GM21825 (cell line): ENCODE results near the gene SORCS2.

ENCODE experiments used
- ATAC-seq: cut with Tn5 transposase; IDR thresholded peaks from one replicate; pipeline ENCODE4 v1.9.1; 2021; ENCODE audit warnings: mild to moderate bottlenecking, moderate library complexity; ENCODE audit not compliant: unreplicated experiment

Gene SORCS2

GRCh38 chr4:7384929-7385890 lies 192.9 kb downstream of the SORCS2 start:
- no peak for ATAC-seq

DNA sequence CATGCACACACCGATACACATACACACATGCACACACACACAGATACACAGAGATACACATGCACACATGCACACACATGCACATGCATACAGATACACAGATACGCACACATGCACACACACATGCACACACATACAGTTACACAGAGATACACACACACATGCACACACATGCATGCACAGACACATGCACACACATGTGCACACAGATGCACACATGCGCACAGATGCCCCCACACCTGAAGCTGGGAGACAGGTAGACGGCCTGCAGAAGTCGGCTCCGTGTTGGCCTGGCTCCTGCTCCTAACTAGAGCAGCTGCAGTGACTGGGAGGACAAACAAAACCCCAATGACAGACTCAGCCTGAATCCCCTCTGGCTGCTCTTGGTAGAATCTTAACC lies 195.6 kb downstream of the SORCS2 start:
- ATAC-seq: no peak

DNA sequence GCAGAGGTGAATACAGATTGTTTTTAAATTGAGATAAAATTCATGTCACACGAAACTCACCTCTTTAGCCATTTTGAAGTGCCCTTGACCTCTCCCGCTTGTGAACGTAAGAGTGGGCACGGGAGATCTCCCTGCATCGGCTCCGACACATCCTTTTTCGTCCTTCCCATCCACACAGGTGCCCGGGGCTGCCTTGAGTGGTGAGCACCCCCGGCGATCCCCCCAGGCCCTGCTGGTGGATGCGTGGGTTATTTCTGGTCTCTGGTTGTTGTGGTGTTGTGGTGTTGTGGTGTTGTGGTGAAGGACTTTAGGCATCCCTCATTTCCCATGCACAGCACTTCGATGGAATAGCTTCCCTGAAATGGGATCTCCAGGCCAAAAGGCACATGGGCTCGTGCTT lies 196.3 kb downstream of the SORCS2 start:
- ATAC-seq: no peak

GRCh38 chr4:7389101-7389701 lies 196.9 kb downstream of the SORCS2 start:
- no peak for ATAC-seq

DNA sequence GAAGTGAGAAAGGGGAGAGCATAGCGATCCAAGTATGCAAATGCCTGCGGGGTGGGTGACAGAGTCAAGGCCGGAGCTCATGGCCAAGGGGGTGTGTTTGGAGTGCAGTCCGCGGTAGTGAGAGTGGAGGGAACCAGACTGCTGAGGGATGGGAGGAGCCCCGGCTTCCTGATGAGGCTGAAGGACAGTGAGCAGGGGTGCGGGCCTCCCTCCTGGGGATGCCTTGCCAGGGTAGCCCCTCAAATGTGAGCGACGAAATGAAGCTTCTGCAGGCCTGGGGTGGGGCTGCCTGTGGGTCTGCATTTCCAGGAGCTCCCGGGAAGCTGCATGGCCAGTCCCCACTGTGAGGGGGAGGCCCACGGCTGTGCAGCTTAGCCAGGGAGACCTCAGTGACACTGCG lies 197.4 kb downstream of the SORCS2 start:
- no peak for ATAC-seq

GRCh38 chr4:7390336-7390735 lies 198.0 kb downstream of the SORCS2 start:
- ATAC-seq: no peak

DNA sequence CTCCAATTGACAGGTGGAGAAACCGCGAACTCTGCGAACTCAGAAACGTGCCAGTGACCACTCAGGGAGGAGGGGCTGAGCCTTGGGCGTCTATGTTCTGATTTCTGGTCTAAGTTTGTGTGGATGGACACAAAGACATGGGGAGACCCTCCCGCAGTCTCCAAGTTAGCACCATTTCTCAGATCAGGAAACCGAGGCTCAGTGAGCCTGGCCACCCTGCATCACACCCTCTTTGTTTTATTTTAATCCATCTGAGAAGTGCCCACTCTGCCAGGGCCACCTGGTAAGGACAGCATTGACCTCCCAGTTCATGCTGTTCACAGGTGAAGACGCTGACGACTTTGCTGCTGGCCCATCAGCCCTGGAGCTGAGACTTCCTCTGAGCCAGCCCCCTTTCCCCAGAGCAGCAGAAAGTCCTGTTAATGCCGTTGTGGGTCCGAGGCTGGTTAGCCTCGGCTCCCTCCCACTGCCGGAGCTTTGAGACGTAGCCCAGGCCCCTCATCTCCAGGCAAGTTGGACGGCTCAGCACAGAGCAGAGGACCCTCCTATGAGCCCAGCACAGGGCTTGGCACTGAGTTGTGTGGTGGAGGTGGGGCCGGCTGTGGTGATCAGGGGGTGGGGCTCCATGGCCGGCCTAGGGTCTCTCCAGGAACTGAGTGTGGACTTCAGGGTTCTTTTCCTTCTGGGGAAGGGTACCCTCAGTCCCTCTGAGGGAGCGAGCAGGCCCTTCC lies 198.7 kb downstream of the SORCS2 start:
- ATAC-seq: no peak

GRCh38 chr4:7391637-7392437 lies 199.5 kb downstream of the SORCS2 start:
- ATAC-seq: no peak

GRCh38 chr4:7392438-7393421 lies 200.4 kb downstream of the SORCS2 start:
- no peak for ATAC-seq

GRCh38 chr4:7393601-7394575 lies 201.6 kb downstream of the SORCS2 start:
- ATAC-seq: no peak

GRCh38 chr4:7394681-7395451 lies 202.5 kb downstream of the SORCS2 start:
- no peak for ATAC-seq

- ATAC-seq: no peak
Observed at GRCh38 chr4:7395645-7396044, 203.3 kb downstream of the SORCS2 start.

- ATAC-seq: no peak
Observed at GRCh38 chr4:7396186-7396910, 204.0 kb downstream of the SORCS2 start.

DNA sequence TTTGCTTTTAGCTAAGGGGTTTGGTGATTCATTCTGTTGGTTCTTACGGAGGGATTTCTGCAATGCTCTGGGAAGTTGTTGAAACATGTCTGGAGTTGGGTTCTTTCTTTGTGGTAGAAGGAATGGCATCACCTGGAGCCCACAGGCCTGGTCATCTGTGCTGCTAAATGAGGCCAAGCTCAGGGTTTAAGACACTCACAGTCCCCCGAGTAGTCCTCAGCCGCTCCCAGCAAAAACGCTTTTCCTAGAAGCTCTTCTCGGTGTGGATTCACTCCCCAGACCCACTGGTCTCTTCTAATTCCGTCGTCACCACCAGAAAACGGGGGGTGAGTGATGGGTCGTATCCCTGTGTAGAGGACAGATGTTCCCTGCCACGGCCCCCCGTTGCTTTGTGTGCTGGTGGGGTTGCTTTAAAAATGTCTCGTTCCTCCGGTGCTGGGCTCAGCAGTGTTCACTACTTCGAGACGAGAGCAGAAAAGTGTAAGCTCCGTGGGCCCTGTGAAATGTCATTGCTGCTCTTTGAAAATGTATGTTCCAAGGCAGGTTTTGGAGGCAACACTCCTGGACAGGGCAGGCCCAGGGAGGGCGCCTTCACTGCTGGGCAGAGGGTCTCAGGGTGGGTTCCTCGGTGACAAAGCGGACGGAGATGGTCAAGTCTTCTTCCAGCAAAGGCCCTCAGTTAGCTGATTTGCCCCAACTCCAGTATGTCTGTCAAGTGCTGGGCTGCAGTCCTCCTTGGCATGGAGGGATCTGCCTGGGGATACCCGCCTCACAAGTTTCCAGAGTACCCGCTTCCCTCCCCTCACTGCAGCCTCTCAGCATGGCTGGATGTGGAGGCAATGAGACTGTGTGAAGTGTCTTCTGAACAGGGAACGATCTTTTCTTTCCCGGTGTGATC lies 205.1 kb downstream of the SORCS2 start:
- ATAC-seq: no peak

DNA sequence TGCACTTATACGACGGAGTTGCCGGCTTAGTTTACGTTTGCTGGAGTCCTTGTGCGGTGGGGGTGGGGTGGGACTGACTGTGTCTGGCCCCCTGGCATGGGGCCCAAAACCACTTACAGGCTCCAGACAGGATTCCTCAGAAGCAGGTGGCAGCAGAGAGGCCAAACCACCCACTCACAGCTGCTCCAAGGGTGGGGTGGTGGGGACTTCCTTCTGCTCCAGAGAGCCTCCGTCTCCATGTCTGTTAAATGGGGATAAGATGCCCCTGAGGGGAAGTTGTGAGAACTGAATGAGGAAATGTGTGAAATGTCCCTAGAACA lies 205.7 kb downstream of the SORCS2 start:
- no peak for ATAC-seq

DNA sequence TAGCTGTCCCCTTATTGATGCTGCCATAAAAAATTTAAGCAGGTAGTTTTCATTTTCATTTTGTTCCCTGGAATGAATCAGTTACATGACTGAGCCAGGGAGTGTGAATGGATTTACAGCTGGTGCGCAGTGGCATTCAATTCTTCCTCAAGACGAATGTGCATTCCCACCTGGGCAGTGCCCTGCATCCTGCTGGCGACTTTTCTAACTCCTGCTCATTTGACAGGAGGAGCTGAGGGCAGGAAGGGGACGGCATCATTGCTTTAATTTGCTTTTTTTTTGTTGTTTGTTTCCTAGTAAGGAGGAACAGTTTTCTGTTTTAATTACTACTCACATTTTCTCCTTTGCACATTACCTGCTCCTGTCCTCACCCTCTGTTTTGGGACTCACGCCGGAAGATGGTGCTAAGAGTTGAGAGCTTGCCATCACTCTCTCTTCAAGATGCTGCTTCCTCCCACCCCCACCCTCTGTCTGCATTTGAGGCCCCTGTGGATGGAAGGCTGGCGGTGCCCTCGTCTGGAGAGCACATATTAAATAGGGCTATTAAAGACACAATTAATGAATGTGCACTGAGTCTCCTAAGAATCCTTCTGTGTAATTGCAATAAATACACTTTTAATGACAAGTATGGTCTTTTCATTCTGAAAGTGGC lies 206.6 kb downstream of the SORCS2 start:
- ATAC-seq: no peak
